ENCODE measurements around the gene KCNMA1. TPM values are rescaled to one million over a fixed set of nuclear protein-coding genes. Genes with fewer than 3 reads are reported as not detected.

KCNMA1 gene
- total RNA-seq, 1 donor from 2014 or later = 0.21 TPM

GRCh38 chr10:77144656-77145055 lies 493.0 kb downstream of the KCNMA1 start:
- no peak overlapping the region for H3K27ac Mint-ChIP-seq
- DNase-seq (ENCODE audit: low spot score) = no peak
- intact Hi-C loops (cut with micrococcal nuclease) = no loop called here
- no peak overlapping the region for H3K4me3 Mint-ChIP-seq (ENCODE audit: low read depth)
- no peaks in the 10 kb centered on the region for H3K4me1 Mint-ChIP-seq (ENCODE audit: low read depth)
- no peaks in the 10 kb centered on the region for H3K36me3 Mint-ChIP-seq (ENCODE audit: low read depth)
- H3K9me3 Mint-ChIP-seq = no peaks in the 10 kb centered on the region
- H3K27me3 Mint-ChIP-seq (ENCODE audit: low read depth) = peaks cover 1% of the 10 kb centered on the region

- no peak overlapping the region for H3K27ac Mint-ChIP-seq
- peaks cover 1% of the 10 kb centered on the region for H3K27me3 Mint-ChIP-seq (ENCODE audit: low read depth)
- no peaks in the 10 kb centered on the region for H3K36me3 Mint-ChIP-seq (ENCODE audit: low read depth)
- H3K4me3 Mint-ChIP-seq (ENCODE audit: low read depth) = no peak overlapping the region
- DNase-seq (ENCODE audit: low spot score) = no peak
- no peaks in the 10 kb centered on the region for H3K9me3 Mint-ChIP-seq
- no peaks in the 10 kb centered on the region for H3K4me1 Mint-ChIP-seq (ENCODE audit: low read depth)
- intact Hi-C loops (cut with micrococcal nuclease) = no loop called here
These were observed 498.1 kb downstream of the KCNMA1 start for GRCh38 chr10:77139252-77140160.

GRCh38 chr10:77138541-77138940 lies 499.1 kb downstream of the KCNMA1 start:
- no peak overlapping the region for H3K27ac Mint-ChIP-seq
- no peak for DNase-seq (ENCODE audit: low spot score)
- intact Hi-C loops (cut with micrococcal nuclease) = no loop called here
- peaks cover 1% of the 10 kb centered on the region for H3K27me3 Mint-ChIP-seq (ENCODE audit: low read depth)
- no peaks in the 10 kb centered on the region for H3K9me3 Mint-ChIP-seq
- H3K4me1 Mint-ChIP-seq (ENCODE audit: low read depth) = no peaks in the 10 kb centered on the region
- H3K36me3 Mint-ChIP-seq (ENCODE audit: low read depth) = no peaks in the 10 kb centered on the region
- H3K4me3 Mint-ChIP-seq (ENCODE audit: low read depth) = no peak overlapping the region

- Mint-ChIP-seq H3K27me3 (ENCODE audit: low read depth) (no peaks in the 10 kb centered on the region), H3K9me3 (no peaks in the 10 kb centered on the region), H3K4me1 (ENCODE audit: low read depth) (no peaks in the 10 kb centered on the region), H3K4me3 (ENCODE audit: low read depth) (no peak overlapping the region), H3K27ac (no peak overlapping the region), H3K36me3 (ENCODE audit: low read depth) (no peaks in the 10 kb centered on the region)
- intact Hi-C loops (cut with micrococcal nuclease) = no loop called here
- DNase-seq (ENCODE audit: low spot score) = no peak
These were observed 502.1 kb downstream of the KCNMA1 start for GRCh38 chr10:77135555-77135954.

- H3K27ac Mint-ChIP-seq = no peak overlapping the region
- no peak for DNase-seq (ENCODE audit: low spot score)
- no peaks in the 10 kb centered on the region for H3K36me3 Mint-ChIP-seq (ENCODE audit: low read depth)
- intact Hi-C loops (cut with micrococcal nuclease) = no loop called here
- peaks cover 2% of the 10 kb centered on the region for H3K27me3 Mint-ChIP-seq (ENCODE audit: low read depth)
- H3K4me1 Mint-ChIP-seq (ENCODE audit: low read depth) = no peaks in the 10 kb centered on the region
- no peak overlapping the region for H3K4me3 Mint-ChIP-seq (ENCODE audit: low read depth)
- H3K9me3 Mint-ChIP-seq = no peaks in the 10 kb centered on the region
These were observed 506.4 kb downstream of the KCNMA1 start for GRCh38 chr10:77131214-77131613.

- Mint-ChIP-seq H3K4me1 (ENCODE audit: low read depth) (no peaks in the 10 kb centered on the region), H3K27ac (no peak overlapping the region), H3K4me3 (ENCODE audit: low read depth) (no peak overlapping the region), H3K36me3 (ENCODE audit: low read depth) (no peaks in the 10 kb centered on the region), H3K9me3 (no peaks in the 10 kb centered on the region), H3K27me3 (ENCODE audit: low read depth) (peaks cover 2% of the 10 kb centered on the region)
- no peak for DNase-seq (ENCODE audit: low spot score)
- intact Hi-C loops (cut with micrococcal nuclease) = no loop called here
These were observed 510.4 kb downstream of the KCNMA1 start for GRCh38 chr10:77127243-77127642.

GRCh38 chr10:77125231-77125630 lies 512.4 kb downstream of the KCNMA1 start:
- Mint-ChIP-seq H3K27ac (no peak overlapping the region), H3K36me3 (ENCODE audit: low read depth) (no peaks in the 10 kb centered on the region), H3K4me1 (ENCODE audit: low read depth) (no peaks in the 10 kb centered on the region), H3K4me3 (ENCODE audit: low read depth) (no peak overlapping the region), H3K9me3 (no peaks in the 10 kb centered on the region), H3K27me3 (ENCODE audit: low read depth) (peaks cover 2% of the 10 kb centered on the region)
- no peak for DNase-seq (ENCODE audit: low spot score)
- intact Hi-C loops (cut with micrococcal nuclease) = no loop called here

- Mint-ChIP-seq H3K4me3 (ENCODE audit: low read depth) (no peak overlapping the region), H3K27ac (no peak overlapping the region), H3K9me3 (no peaks in the 10 kb centered on the region), H3K4me1 (ENCODE audit: low read depth) (no peaks in the 10 kb centered on the region), H3K27me3 (ENCODE audit: low read depth) (peaks cover 5% of the 10 kb centered on the region), H3K36me3 (ENCODE audit: low read depth) (no peaks in the 10 kb centered on the region)
- intact Hi-C loops (cut with micrococcal nuclease) = no loop called here
- DNase-seq (ENCODE audit: low spot score) = no peak
These were observed 514.3 kb downstream of the KCNMA1 start for GRCh38 chr10:77123330-77123729.

GRCh38 chr10:77121829-77122228 lies 515.8 kb downstream of the KCNMA1 start:
- Mint-ChIP-seq H3K9me3 (no peaks in the 10 kb centered on the region), H3K36me3 (ENCODE audit: low read depth) (no peaks in the 10 kb centered on the region), H3K27me3 (ENCODE audit: low read depth) (peaks cover 4% of the 10 kb centered on the region), H3K27ac (no peak overlapping the region), H3K4me1 (ENCODE audit: low read depth) (no peaks in the 10 kb centered on the region), H3K4me3 (ENCODE audit: low read depth) (no peak overlapping the region)
- no peak for DNase-seq (ENCODE audit: low spot score)
- intact Hi-C loops (cut with micrococcal nuclease) = no loop called here

- Mint-ChIP-seq H3K9me3 (no peaks in the 10 kb centered on the region), H3K27me3 (ENCODE audit: low read depth) (peaks cover 7% of the 10 kb centered on the region), H3K27ac (no peak overlapping the region), H3K4me3 (ENCODE audit: low read depth) (no peak overlapping the region), H3K4me1 (ENCODE audit: low read depth) (peaks cover 2% of the 10 kb centered on the region), H3K36me3 (ENCODE audit: low read depth) (no peaks in the 10 kb centered on the region)
- no peak for DNase-seq (ENCODE audit: low spot score)
- intact Hi-C loops (cut with micrococcal nuclease) = no loop called here
These were observed 516.8 kb downstream of the KCNMA1 start for GRCh38 chr10:77120666-77121376.

GRCh38 chr10:77120012-77120411 lies 517.6 kb downstream of the KCNMA1 start:
- H3K36me3 Mint-ChIP-seq (ENCODE audit: low read depth) = no peaks in the 10 kb centered on the region
- intact Hi-C loops (cut with micrococcal nuclease) = no loop called here
- peaks cover 2% of the 10 kb centered on the region for H3K4me1 Mint-ChIP-seq (ENCODE audit: low read depth)
- no peak for DNase-seq (ENCODE audit: low spot score)
- no peak overlapping the region for H3K27ac Mint-ChIP-seq
- peaks cover 7% of the 10 kb centered on the region for H3K27me3 Mint-ChIP-seq (ENCODE audit: low read depth)
- no peaks in the 10 kb centered on the region for H3K9me3 Mint-ChIP-seq
- no peak overlapping the region for H3K4me3 Mint-ChIP-seq (ENCODE audit: low read depth)

GRCh38 chr10:77118603-77119282 lies 518.9 kb downstream of the KCNMA1 start:
- Mint-ChIP-seq H3K4me1 (ENCODE audit: low read depth) (peaks cover 2% of the 10 kb centered on the region), H3K27me3 (ENCODE audit: low read depth) (peaks cover 7% of the 10 kb centered on the region), H3K4me3 (ENCODE audit: low read depth) (no peak overlapping the region), H3K36me3 (ENCODE audit: low read depth) (no peaks in the 10 kb centered on the region), H3K27ac (no peak overlapping the region), H3K9me3 (no peaks in the 10 kb centered on the region)
- no peak for DNase-seq (ENCODE audit: low spot score)
- intact Hi-C loops (cut with micrococcal nuclease) = no loop called here

GRCh38 chr10:77117501-77117900 lies 520.1 kb downstream of the KCNMA1 start:
- Mint-ChIP-seq H3K27ac (no peak overlapping the region), H3K4me3 (ENCODE audit: low read depth) (no peak overlapping the region), H3K4me1 (ENCODE audit: low read depth) (peaks cover 2% of the 10 kb centered on the region), H3K9me3 (no peaks in the 10 kb centered on the region), H3K36me3 (ENCODE audit: low read depth) (no peaks in the 10 kb centered on the region), H3K27me3 (ENCODE audit: low read depth) (peaks cover 7% of the 10 kb centered on the region)
- no peak for DNase-seq (ENCODE audit: low spot score)
- intact Hi-C loops (cut with micrococcal nuclease) = no loop called here

Data from activated T-helper 2 cell treated with anti-CD3 and anti-CD28 coated beads, Interferon-gamma antibody, Interleukin-2, Interleukin-4, amounts not matched to agents 10 μg/mL and 5 μg/mL and 100 μg/mL, durations not matched to agents 14 hours and 24 hours and 36 hours (primary cell).